IMR-90 (cell line): ENCODE data around the gene PSMC4. TPM values are rescaled to one million over a fixed set of nuclear protein-coding genes. Genes with fewer than 3 reads are reported as not detected.

Experiments used
- ATAC-seq: fragments of 200-7000 bp; cut with Tn5 transposase; 2 replicates; pipeline ENCODE4 v1.9.1; 2020; ENCODE audit warnings: low read depth, mild to moderate bottlenecking, moderate library complexity
- BruUV-seq: library from RNA; stranded (reverse); fragments of 400-500 nt; replicated peaks from 2 replicates; lab custom pipeline; 2021; lab: Mats Ljungman, UMichigan
- CTCF ChIA-PET: fragments of 300-600 bp; formaldehyde crosslinking; extraction: SDS; loops from one replicate; lab custom pipeline; 2021; ENCODE audit warnings: antibody characterized with exemption; lab: Yijun Ruan, JAX
- POLR2A ChIA-PET: fragments of 300-600 bp; sonication (Branson Sonifier 250); formaldehyde crosslinking; loops from one replicate; lab custom pipeline; 2022; ENCODE audit warnings: antibody characterized with exemption; ENCODE audit not compliant: unreplicated experiment; lab: Charles Lee
- DNase-seq: peaks from one replicate; pipeline ENCODE4 v3.0.0; 2013
- H2AFZ ChIP-seq: replicated peaks from 2 replicates; pipeline ENCODE3; 2013; ENCODE audit warnings: low read length, mild to moderate bottlenecking; ENCODE audit not compliant: poor library complexity
- H2AK5ac ChIP-seq: 2 replicates; pipeline ENCODE4 v1.6.1; 2013; ENCODE audit warnings: low read depth, low read length, inconsistent platforms
- H2AK9ac ChIP-seq: replicated peaks from 2 replicates; pipeline ENCODE3; 2013; ENCODE audit warnings: mild to moderate bottlenecking, low read depth, low read length, moderate library complexity; ENCODE audit not compliant: poor library complexity
- H2BK120ac ChIP-seq: 2 replicates; pipeline ENCODE4 v1.6.1; 2013; ENCODE audit warnings: low read depth, low read length, inconsistent platforms
- H2BK15ac ChIP-seq: 3 replicates; pipeline ENCODE4 v1.6.1; 2013; ENCODE audit warnings: low read depth, low read length, inconsistent platforms
- H2BK20ac ChIP-seq: 2 replicates; pipeline ENCODE4 v1.6.1; 2013; ENCODE audit warnings: low read depth, mild to moderate bottlenecking, inconsistent platforms, low read length, moderate library complexity
- H2BK5ac ChIP-seq: 2 replicates; pipeline ENCODE4 v1.6.1; 2013; ENCODE audit warnings: mild to moderate bottlenecking, low read depth, low read length, inconsistent platforms; ENCODE audit not compliant: poor library complexity, severe bottlenecking
- H3K14ac ChIP-seq: replicated peaks from 2 replicates; pipeline ENCODE4 v1.6.1; 2013; ENCODE audit warnings: low read depth, low read length, inconsistent platforms
- H3K18ac ChIP-seq: 2 replicates; pipeline ENCODE4 v1.6.1; 2013; ENCODE audit warnings: low read depth, low read length, control low read depth
- H3K23ac ChIP-seq: 2 replicates; pipeline ENCODE4 v1.6.1; 2013; ENCODE audit warnings: low read depth, low read length, inconsistent platforms
- H3K27ac ChIP-seq: 2 replicates; pipeline ENCODE4 v1.5.1; 2013; ENCODE audit warnings: mild to moderate bottlenecking, control low read depth, low read length; ENCODE audit not compliant: insufficient read depth
- H3K27me3 ChIP-seq: 2 replicates; pipeline ENCODE4 v1.6.1; 2013; ENCODE audit warnings: low read length; ENCODE audit not compliant: control insufficient read depth, insufficient read depth
- H3K36me3 ChIP-seq: 2 replicates; pipeline ENCODE4 v1.6.1; 2013; ENCODE audit warnings: low read length, mixed read lengths; ENCODE audit not compliant: control insufficient read depth, insufficient read depth
- H3K4ac ChIP-seq: 2 replicates; pipeline ENCODE4 v1.6.1; 2013; ENCODE audit warnings: low read depth, low read length, inconsistent platforms
- H3K4me1 ChIP-seq: 2 replicates; pipeline ENCODE4 v1.6.1; 2013; ENCODE audit warnings: low read length, mixed read lengths; ENCODE audit not compliant: control insufficient read depth, insufficient read depth
- H3K4me2 ChIP-seq: 2 replicates; pipeline ENCODE4 v1.6.1; 2013; ENCODE audit warnings: low read depth, mild to moderate bottlenecking, control low read depth, low read length, moderate library complexity
- H3K4me3 ChIP-seq: 2 replicates; pipeline ENCODE4 v1.5.1; 2013; ENCODE audit warnings: low read depth, mild to moderate bottlenecking, control low read depth, low read length, moderate library complexity; ENCODE audit not compliant: insufficient read depth
- H3K56ac ChIP-seq: 2 replicates; pipeline ENCODE4 v1.6.1; 2013; ENCODE audit warnings: low read length, inconsistent platforms; ENCODE audit not compliant: insufficient read depth; ENCODE audit errors: extremely low read depth
- H3K79me1 ChIP-seq, 2 experiments: 2 replicates each; pipeline ENCODE4 v1.6.1; 2013; ENCODE audit warnings: low read length in 2 of 2, inconsistent platforms in 1 of 2, low read depth in 1 of 2
- H3K9ac ChIP-seq: 2 replicates; pipeline ENCODE4 v1.6.1; 2013; ENCODE audit warnings: low read depth, low read length, control low read depth
- H3K9me1 ChIP-seq: 2 replicates; pipeline ENCODE4 v1.6.1; 2013; ENCODE audit warnings: low read length, inconsistent platforms; ENCODE audit not compliant: insufficient read depth
- H3K9me3 ChIP-seq: 2 replicates; pipeline ENCODE4 v1.6.1; 2013; ENCODE audit warnings: low read length; ENCODE audit not compliant: control insufficient read depth, insufficient read depth
- H4K20me1 ChIP-seq: 2 replicates; pipeline ENCODE4 v1.6.1; 2013; ENCODE audit warnings: low read length, inconsistent platforms; ENCODE audit not compliant: insufficient read depth
- H4K5ac ChIP-seq: 2 replicates; pipeline ENCODE4 v1.6.1; 2013; ENCODE audit warnings: mild to moderate bottlenecking, low read depth, low read length, control low read depth
- H4K8ac ChIP-seq, 2 experiments: 2 replicates each; pipeline ENCODE4 v1.6.1; 2013; ENCODE audit warnings: low read depth in 2 of 2, low read length in 2 of 2, control low read depth in 1 of 2, inconsistent platforms in 1 of 2
- H4K91ac ChIP-seq: 2 replicates; pipeline ENCODE4 v1.6.1; 2013; ENCODE audit warnings: low read depth, low read length, inconsistent platforms; ENCODE audit not compliant: insufficient read depth
- BHLHE40 ChIP-seq: fragments of 150-350 bp; IDR thresholded peaks from 2 replicates; pipeline ENCODE4 v1.6.1; 2016; ENCODE audit warnings: mild to moderate bottlenecking, low read depth, low read length
- CEBPB ChIP-seq: IDR thresholded peaks from 2 replicates; pipeline ENCODE4 v1.6.1; 2012; ENCODE audit warnings: low read depth, low read length, improper control_type of control experiment
- CHD1 ChIP-seq: IDR thresholded peaks from 2 replicates; pipeline ENCODE4 v1.6.1; 2012; ENCODE audit warnings: low read depth, low read length, improper control_type of control experiment
- CTCF ChIP-seq: conservative IDR thresholded peaks from 2 replicates; pipeline ENCODE4 v1.5.1; 2012; ENCODE audit warnings: mild to moderate bottlenecking, low read depth, low read length, improper control_type of control experiment
- ELK1 ChIP-seq: fragments of 150-350 bp; IDR thresholded peaks from 2 replicates; pipeline ENCODE4 v1.6.1; 2016; ENCODE audit warnings: low read depth, mild to moderate bottlenecking, low read length, moderate library complexity, borderline replicate concordance
- FOS ChIP-seq: fragments of 150-350 bp; IDR thresholded peaks from 2 replicates; pipeline ENCODE4 v1.6.1; 2016; ENCODE audit warnings: low read depth, low read length
- MAFK ChIP-seq: IDR thresholded peaks from 2 replicates; pipeline ENCODE4 v1.6.1; 2012; ENCODE audit warnings: low read depth, low read length, improper control_type of control experiment
- MAZ ChIP-seq: IDR thresholded peaks from 2 replicates; pipeline ENCODE4 v1.6.1; 2012; ENCODE audit warnings: low read depth, mild to moderate bottlenecking, low read length, improper control_type of control experiment, moderate library complexity, borderline replicate concordance
- NFE2L2 ChIP-seq: fragments of 150-350 bp; IDR thresholded peaks from 2 replicates; pipeline ENCODE4 v1.6.1; 2016; ENCODE audit warnings: low read depth, mild to moderate bottlenecking, low read length
- POLR2A ChIP-seq: IDR thresholded peaks from 2 replicates; pipeline ENCODE4 v1.6.1; 2012; ENCODE audit warnings: mild to moderate bottlenecking, low read depth, low read length
- RAD21 ChIP-seq: IDR thresholded peaks from 2 replicates; pipeline ENCODE4 v1.6.1; 2012; ENCODE audit warnings: low read length, improper control_type of control experiment
- RCOR1 ChIP-seq: IDR thresholded peaks from 2 replicates; pipeline ENCODE4 v1.6.1; 2012; ENCODE audit warnings: mild to moderate bottlenecking, low read length, improper control_type of control experiment; ENCODE audit not compliant: insufficient replicate concordance
- RFX5 ChIP-seq: IDR thresholded peaks from 2 replicates; pipeline ENCODE4 v1.8.0; 2012; ENCODE audit warnings: low read depth, mild to moderate bottlenecking, low read length, moderate library complexity
- SMC3 ChIP-seq: fragments of 150-350 bp; IDR thresholded peaks from 2 replicates; pipeline ENCODE4 v1.6.1; 2016; ENCODE audit warnings: low read depth, mild to moderate bottlenecking, antibody characterized with exemption, low read length, moderate library complexity
- WGBS, 2 experiments: methylation state at CpG; one replicate each; pipeline versions ENCODE4 v1.1.5 to v1.1.7; 2013; ENCODE audit warnings: missing lambda C conversion rate in 2 of 2; ENCODE audit not compliant: insufficient read length in 1 of 2; ENCODE audit errors: extremely low coverage in 2 of 2; 5-methylcytosine and 5-hydroxymethylcytosine counted together
- dilution Hi-C: fragments of 300-500 bp; cut with HindIII; formaldehyde crosslinking; loops from one replicate; pipeline ENCODE4 v1.14.3; 2018; ENCODE audit warnings: low sequenced_read_pairs; ENCODE audit not compliant: unreplicated experiment
- in situ Hi-C: fragments of 300-500 bp; cut with MboI; formaldehyde crosslinking; loops from 3 replicates; pipeline ENCODE4 v1.14.3; 2019; ENCODE audit warnings: low sequenced_read_pairs, inconsistent platforms, mixed read lengths
- intact Hi-C: fragments of 100-400 bp; cut with micrococcal nuclease; formaldehyde crosslinking; loops from 2 replicates; pipeline ENCODE4 v1.10.0; 2022
- polyA plus RNA-seq, 3 experiments: library from polyadenylated mRNA; depleted of rRNA; stranded (reverse); fragments of >200 nt; gene quantifications; 2 replicates each; pipeline ENCODE4 v1.2.3, GENCODE V29; 2012; ENCODE audit warnings: low replicate concordance in 1 of 3
- total RNA-seq: library from RNA; depleted of rRNA; stranded (reverse); fragments of >200 nt; gene quantifications from 2 replicates; pipeline ENCODE4 v1.2.3, GENCODE V29; 2012
- TF ChIP-seq, protein P1 (sequence below): fragments of 150-350 bp; IDR thresholded peaks from 2 replicates; pipeline ENCODE4 v1.6.1; 2017; ENCODE audit warnings: mild to moderate bottlenecking, antibody characterized with exemption, low read length, low read depth

PSMC4 gene
- total and polyA plus RNA-seq, 2 of the 4 experiments (the other 2 are of a cell fraction) = 148 to 216 TPM

DNA sequence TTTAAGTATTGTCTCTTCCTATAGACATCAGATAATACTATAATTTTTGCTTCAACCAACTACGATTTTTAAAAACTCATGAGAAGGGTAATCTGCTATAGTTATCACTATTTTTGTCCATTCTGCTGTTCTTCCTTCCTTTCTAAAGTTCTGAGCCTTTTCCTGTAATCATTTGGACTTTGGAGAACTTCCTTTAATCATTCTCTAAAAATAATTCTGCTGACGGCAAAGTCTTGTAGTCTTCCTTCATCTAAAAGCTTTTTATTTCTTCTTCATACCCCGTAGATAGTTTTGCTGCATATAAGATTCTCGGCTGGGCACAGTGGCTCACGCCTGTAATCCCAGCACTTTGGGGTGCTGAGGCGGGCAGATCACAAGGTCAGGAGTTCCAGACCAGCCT is 31.4 kb upstream of the PSMC4 start:
- no TSS peak for BruUV-seq
- no peaks in the 10 kb centered on the region for H3K27me3 ChIP-seq
- H3K9me1 ChIP-seq = no peaks in the 10 kb centered on the region
- no peak overlapping the region for H3K56ac ChIP-seq
- dilution Hi-C loops = no loop called here
- H3K36me3 ChIP-seq = no peaks in the 10 kb centered on the region
- H3K23ac ChIP-seq = no peak overlapping the region
- H3K4me3 ChIP-seq = no peak overlapping the region
- H3K79me1 ChIP-seq = no peaks in the 10 kb centered on the region
- ChIA-PET POLR2A (no interaction called here), CTCF (no interaction called here)
- no peak overlapping the region for H2BK5ac ChIP-seq
- no peak overlapping the region for H4K8ac ChIP-seq
- H2BK15ac ChIP-seq = no peak overlapping the region
- H3K9ac ChIP-seq = no peak overlapping the region
- no peaks in the 10 kb centered on the region for H3K4me1 ChIP-seq
- no peak overlapping the region for H2BK120ac ChIP-seq
- H3K4me2 ChIP-seq = no peak overlapping the region
- intact Hi-C loops = no loop called here
- H3K4ac ChIP-seq = no peak overlapping the region
- H2BK20ac ChIP-seq = no peak overlapping the region
- WGBS, 2 experiments = no CpG with 5 or more reads among the region's 6 CpGs
- H2AFZ ChIP-seq = no peak overlapping the region
- H2AK9ac ChIP-seq = no peak overlapping the region
- H4K5ac ChIP-seq = no peak overlapping the region
- H2AK5ac ChIP-seq = no peak overlapping the region
- H3K14ac ChIP-seq = no peak overlapping the region
- no peak for DNase-seq
- in situ Hi-C loops = no loop called here
- TF ChIP-seq CEBPB = no peak
- TF ChIP-seq NFE2L2 = no peak
- TF ChIP-seq RFX5 = no peak
- TF ChIP-seq FOS = no peak
- TF ChIP-seq CTCF = no peak
- TF ChIP-seq RCOR1 = no peak
- TF ChIP-seq, protein P1, sequence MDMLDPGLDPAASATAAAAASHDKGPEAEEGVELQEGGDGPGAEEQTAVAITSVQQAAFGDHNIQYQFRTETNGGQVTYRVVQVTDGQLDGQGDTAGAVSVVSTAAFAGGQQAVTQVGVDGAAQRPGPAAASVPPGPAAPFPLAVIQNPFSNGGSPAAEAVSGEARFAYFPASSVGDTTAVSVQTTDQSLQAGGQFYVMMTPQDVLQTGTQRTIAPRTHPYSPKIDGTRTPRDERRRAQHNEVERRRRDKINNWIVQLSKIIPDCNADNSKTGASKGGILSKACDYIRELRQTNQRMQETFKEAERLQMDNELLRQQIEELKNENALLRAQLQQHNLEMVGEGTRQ = no peak
- TF ChIP-seq BHLHE40 = no peak
- no peak for TF ChIP-seq POLR2A
- TF ChIP-seq MAFK = no peak
- TF ChIP-seq CHD1 = no peak
- TF ChIP-seq SMC3 = no peak
- no peak for TF ChIP-seq ELK1
- no peak for TF ChIP-seq RAD21
- TF ChIP-seq MAZ = no peak
- ATAC-seq = no peak
- no peak overlapping the region for H4K91ac ChIP-seq
- no peak overlapping the region for H3K18ac ChIP-seq
- no peaks in the 10 kb centered on the region for H3K9me3 ChIP-seq
- no peak overlapping the region for H3K27ac ChIP-seq
- H4K20me1 ChIP-seq = no peaks in the 10 kb centered on the region
